ENCODE measurements around the gene IGF2BP2. TPM values are rescaled to one million over a fixed set of nuclear protein-coding genes. Genes with fewer than 3 reads are reported as not detected.

The IGF2BP2 gene
- total and polyA plus RNA-seq, 2 of the 4 experiments (the other 2 are of a cell fraction): 23.4 to 88.2 TPM

DNA sequence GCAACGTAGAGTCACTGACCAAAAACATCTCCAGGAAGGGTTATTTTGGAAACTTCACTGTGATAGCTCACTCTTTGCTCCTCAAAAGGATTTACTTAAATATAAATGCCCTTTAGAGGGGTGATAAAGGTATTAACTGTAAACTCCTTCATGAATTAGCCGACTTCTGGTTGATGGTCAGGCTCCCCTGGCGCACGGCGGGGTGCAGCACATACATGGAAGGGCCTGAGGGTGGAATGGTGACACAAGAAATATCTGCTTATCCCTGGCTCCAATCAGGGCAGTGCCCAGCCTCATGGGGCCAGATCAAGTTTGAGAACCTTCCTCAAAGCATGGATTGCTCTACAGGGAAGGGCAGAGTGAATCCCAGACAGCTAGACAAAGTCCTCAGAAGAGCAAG lies 116.5 kb downstream of the IGF2BP2 start (continued):
- TF ChIP-seq NFE2L2 (IDR thresholded peaks at IDR 0.05; ENCODE audit: low read depth, low read length) (no peak), RAD21 (IDR thresholded peaks at IDR 0.05; ENCODE audit: low read length) (no peak)

DNA sequence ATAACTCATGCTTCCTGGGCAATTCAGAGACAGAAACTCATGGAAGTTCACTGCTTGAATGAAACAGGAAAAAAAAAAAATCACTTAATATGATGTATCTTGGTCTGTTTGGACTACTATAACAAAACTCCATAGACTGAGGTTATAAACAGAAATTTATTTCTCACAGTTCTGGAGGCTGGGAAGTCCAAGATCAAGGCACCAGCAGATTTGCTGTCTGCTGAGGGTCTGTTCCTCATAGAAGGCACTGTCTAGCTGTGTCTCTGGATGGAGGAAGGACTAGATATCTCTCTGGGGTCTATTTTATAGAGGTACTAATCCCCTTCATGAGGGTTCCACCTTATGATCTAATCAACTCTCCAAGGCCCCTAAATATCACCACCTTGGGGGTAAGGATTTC lies 119.3 kb downstream of the IGF2BP2 start:
- Histone ChIP-seq H3K4me2 (ENCODE audit: low read depth, low read length) (no peak overlapping the region), H2BK5ac (ENCODE audit: low read depth, low read length, poor library complexity, severe bottlenecking) (no peak overlapping the region), H4K8ac (ENCODE audit: low read depth in 2 of 2, low read length in 2 of 2) (no peak overlapping the region), H3K27ac (ENCODE audit: insufficient read depth, low read length) (no peak overlapping the region), H3K4me3 (ENCODE audit: insufficient read depth, low read depth, low read length) (no peak overlapping the region), H2BK15ac (ENCODE audit: low read depth, low read length) (no peak overlapping the region), H3K36me3 (ENCODE audit: control insufficient read depth, insufficient read depth, low read length) (no peaks in the 10 kb centered on the region), H3K79me1 (ENCODE audit: low read depth in 1 of 2, low read length in 2 of 2) (peaks cover 43 to 93% of the 10 kb centered on the region in 2 experiments), H3K4me1 (ENCODE audit: control insufficient read depth, insufficient read depth, low read length) (peaks cover 22% of the 10 kb centered on the region), H4K91ac (ENCODE audit: insufficient read depth, low read depth, low read length) (no peak overlapping the region), H2AK9ac (replicated peaks; ENCODE audit: low read depth, low read length, poor library complexity) (no peak overlapping the region), H2AFZ (replicated peaks; ENCODE audit: low read length, poor library complexity) (no peak overlapping the region), H3K14ac (replicated peaks; ENCODE audit: low read depth, low read length) (no peak overlapping the region), H2BK20ac (ENCODE audit: low read depth, low read length) (no peak overlapping the region), H2BK120ac (ENCODE audit: low read depth, low read length) (no peak overlapping the region), H3K9me3 (ENCODE audit: control insufficient read depth, insufficient read depth, low read length) (no peaks in the 10 kb centered on the region), H4K5ac (ENCODE audit: low read depth, low read length) (no peak overlapping the region), H3K18ac (ENCODE audit: low read depth, low read length) (no peak overlapping the region), H3K23ac (ENCODE audit: low read depth, low read length) (no peak overlapping the region), H3K9ac (ENCODE audit: low read depth, low read length) (no peak overlapping the region), H4K20me1 (ENCODE audit: insufficient read depth, low read length) (peaks cover 91% of the 10 kb centered on the region), H3K9me1 (ENCODE audit: insufficient read depth, low read length) (peaks cover 31% of the 10 kb centered on the region), H3K56ac (ENCODE audit: extremely low read depth, insufficient read depth, low read length) (no peak overlapping the region), H3K4ac (ENCODE audit: low read depth, low read length) (no peak overlapping the region), H3K27me3 (ENCODE audit: control insufficient read depth, insufficient read depth, low read length) (no peaks in the 10 kb centered on the region), H2AK5ac (ENCODE audit: low read depth, low read length) (no peak overlapping the region)
- POLR2A ChIA-PET (ENCODE audit: unreplicated experiment): no interaction called here
- TF ChIP-seq CEBPB (IDR thresholded peaks at IDR 0.05; ENCODE audit: low read depth, low read length) (no peak), RCOR1 (IDR thresholded peaks at IDR 0.05; ENCODE audit: insufficient replicate concordance, low read length) (no peak), MAZ (IDR thresholded peaks at IDR 0.05; ENCODE audit: borderline replicate concordance, low read depth, low read length) (no peak), CHD1 (IDR thresholded peaks at IDR 0.05; ENCODE audit: low read depth, low read length) (no peak), RFX5 (IDR thresholded peaks at IDR 0.05; ENCODE audit: low read depth, low read length) (no peak), MAFK (IDR thresholded peaks at IDR 0.05; ENCODE audit: low read depth, low read length) (no peak), MXI1 (IDR thresholded peaks at IDR 0.05; ENCODE audit: borderline replicate concordance, low read depth, low read length) (no peak), POLR2A (IDR thresholded peaks at IDR 0.05; ENCODE audit: low read depth, low read length) (no peak), NFE2L2 (IDR thresholded peaks at IDR 0.05; ENCODE audit: low read depth, low read length) (no peak), SMC3 (IDR thresholded peaks at IDR 0.05; ENCODE audit: low read depth, low read length) (no peak), RAD21 (IDR thresholded peaks at IDR 0.05; ENCODE audit: low read length) (no peak)
- TF ChIP-seq, protein P1, sequence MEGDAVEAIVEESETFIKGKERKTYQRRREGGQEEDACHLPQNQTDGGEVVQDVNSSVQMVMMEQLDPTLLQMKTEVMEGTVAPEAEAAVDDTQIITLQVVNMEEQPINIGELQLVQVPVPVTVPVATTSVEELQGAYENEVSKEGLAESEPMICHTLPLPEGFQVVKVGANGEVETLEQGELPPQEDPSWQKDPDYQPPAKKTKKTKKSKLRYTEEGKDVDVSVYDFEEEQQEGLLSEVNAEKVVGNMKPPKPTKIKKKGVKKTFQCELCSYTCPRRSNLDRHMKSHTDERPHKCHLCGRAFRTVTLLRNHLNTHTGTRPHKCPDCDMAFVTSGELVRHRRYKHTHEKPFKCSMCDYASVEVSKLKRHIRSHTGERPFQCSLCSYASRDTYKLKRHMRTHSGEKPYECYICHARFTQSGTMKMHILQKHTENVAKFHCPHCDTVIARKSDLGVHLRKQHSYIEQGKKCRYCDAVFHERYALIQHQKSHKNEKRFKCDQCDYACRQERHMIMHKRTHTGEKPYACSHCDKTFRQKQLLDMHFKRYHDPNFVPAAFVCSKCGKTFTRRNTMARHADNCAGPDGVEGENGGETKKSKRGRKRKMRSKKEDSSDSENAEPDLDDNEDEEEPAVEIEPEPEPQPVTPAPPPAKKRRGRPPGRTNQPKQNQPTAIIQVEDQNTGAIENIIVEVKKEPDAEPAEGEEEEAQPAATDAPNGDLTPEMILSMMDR (conservative IDR thresholded peaks at IDR 0.05; ENCODE audit: low read depth, low read length): no peak
- TF ChIP-seq, protein P2, sequence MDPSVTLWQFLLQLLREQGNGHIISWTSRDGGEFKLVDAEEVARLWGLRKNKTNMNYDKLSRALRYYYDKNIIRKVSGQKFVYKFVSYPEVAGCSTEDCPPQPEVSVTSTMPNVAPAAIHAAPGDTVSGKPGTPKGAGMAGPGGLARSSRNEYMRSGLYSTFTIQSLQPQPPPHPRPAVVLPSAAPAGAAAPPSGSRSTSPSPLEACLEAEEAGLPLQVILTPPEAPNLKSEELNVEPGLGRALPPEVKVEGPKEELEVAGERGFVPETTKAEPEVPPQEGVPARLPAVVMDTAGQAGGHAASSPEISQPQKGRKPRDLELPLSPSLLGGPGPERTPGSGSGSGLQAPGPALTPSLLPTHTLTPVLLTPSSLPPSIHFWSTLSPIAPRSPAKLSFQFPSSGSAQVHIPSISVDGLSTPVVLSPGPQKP (IDR thresholded peaks at IDR 0.05; ENCODE audit: borderline replicate concordance, low read depth, low read length): no peak
- TF ChIP-seq, protein P3, sequence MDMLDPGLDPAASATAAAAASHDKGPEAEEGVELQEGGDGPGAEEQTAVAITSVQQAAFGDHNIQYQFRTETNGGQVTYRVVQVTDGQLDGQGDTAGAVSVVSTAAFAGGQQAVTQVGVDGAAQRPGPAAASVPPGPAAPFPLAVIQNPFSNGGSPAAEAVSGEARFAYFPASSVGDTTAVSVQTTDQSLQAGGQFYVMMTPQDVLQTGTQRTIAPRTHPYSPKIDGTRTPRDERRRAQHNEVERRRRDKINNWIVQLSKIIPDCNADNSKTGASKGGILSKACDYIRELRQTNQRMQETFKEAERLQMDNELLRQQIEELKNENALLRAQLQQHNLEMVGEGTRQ (IDR thresholded peaks at IDR 0.05; ENCODE audit: low read depth, low read length): no peak
- in situ Hi-C loops (cut with MboI; ENCODE audit: low sequenced_read_pairs): no loop called here
- dilution Hi-C loops (cut with HindIII; ENCODE audit: low sequenced_read_pairs, unreplicated experiment): no loop called here
- DNase-seq (no peak), ATAC-seq (ENCODE audit: low read depth) (no peak)
- CTCF ChIA-PET: no interaction called here
- BruUV-seq (replicated peaks): no TSS peak
- intact Hi-C loops (cut with micrococcal nuclease): no loop called here
